Measurements from ENCODE around the gene MAML3.

DNA sequence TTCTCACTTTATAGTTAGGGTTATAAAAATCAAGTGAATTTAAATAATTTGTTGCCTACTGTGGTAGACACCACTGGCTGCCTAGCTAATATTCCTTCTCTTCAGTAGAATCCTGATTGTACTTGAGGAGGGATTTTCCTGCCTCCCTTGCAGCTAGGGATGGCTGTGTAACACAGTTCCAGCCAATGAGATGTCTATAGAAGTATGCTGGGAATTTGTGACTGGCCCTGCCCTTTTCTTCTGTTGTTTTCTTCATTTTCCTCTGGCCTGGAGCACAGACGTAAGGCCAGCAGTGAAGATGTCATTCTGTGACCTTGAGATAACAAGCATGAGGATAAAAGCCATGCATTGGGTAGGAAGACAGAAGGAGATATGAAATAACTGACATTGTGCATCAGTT lies 343.3 kb downstream of the MAML3 start:
- TF ChIP-seq, protein P1, sequence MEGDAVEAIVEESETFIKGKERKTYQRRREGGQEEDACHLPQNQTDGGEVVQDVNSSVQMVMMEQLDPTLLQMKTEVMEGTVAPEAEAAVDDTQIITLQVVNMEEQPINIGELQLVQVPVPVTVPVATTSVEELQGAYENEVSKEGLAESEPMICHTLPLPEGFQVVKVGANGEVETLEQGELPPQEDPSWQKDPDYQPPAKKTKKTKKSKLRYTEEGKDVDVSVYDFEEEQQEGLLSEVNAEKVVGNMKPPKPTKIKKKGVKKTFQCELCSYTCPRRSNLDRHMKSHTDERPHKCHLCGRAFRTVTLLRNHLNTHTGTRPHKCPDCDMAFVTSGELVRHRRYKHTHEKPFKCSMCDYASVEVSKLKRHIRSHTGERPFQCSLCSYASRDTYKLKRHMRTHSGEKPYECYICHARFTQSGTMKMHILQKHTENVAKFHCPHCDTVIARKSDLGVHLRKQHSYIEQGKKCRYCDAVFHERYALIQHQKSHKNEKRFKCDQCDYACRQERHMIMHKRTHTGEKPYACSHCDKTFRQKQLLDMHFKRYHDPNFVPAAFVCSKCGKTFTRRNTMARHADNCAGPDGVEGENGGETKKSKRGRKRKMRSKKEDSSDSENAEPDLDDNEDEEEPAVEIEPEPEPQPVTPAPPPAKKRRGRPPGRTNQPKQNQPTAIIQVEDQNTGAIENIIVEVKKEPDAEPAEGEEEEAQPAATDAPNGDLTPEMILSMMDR (IDR thresholded peaks at IDR 0.05; ENCODE audit: insufficient read depth, low read length), result no peak
- TF ChIP-seq, protein P2, sequence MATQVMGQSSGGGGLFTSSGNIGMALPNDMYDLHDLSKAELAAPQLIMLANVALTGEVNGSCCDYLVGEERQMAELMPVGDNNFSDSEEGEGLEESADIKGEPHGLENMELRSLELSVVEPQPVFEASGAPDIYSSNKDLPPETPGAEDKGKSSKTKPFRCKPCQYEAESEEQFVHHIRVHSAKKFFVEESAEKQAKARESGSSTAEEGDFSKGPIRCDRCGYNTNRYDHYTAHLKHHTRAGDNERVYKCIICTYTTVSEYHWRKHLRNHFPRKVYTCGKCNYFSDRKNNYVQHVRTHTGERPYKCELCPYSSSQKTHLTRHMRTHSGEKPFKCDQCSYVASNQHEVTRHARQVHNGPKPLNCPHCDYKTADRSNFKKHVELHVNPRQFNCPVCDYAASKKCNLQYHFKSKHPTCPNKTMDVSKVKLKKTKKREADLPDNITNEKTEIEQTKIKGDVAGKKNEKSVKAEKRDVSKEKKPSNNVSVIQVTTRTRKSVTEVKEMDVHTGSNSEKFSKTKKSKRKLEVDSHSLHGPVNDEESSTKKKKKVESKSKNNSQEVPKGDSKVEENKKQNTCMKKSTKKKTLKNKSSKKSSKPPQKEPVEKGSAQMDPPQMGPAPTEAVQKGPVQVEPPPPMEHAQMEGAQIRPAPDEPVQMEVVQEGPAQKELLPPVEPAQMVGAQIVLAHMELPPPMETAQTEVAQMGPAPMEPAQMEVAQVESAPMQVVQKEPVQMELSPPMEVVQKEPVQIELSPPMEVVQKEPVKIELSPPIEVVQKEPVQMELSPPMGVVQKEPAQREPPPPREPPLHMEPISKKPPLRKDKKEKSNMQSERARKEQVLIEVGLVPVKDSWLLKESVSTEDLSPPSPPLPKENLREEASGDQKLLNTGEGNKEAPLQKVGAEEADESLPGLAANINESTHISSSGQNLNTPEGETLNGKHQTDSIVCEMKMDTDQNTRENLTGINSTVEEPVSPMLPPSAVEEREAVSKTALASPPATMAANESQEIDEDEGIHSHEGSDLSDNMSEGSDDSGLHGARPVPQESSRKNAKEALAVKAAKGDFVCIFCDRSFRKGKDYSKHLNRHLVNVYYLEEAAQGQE (IDR thresholded peaks at IDR 0.05; ENCODE audit: insufficient replicate concordance, low read depth), result no peak
- TF ChIP-seq GABPA (IDR thresholded peaks at IDR 0.05; ENCODE audit: low read depth), result no peak
- no peak for TF ChIP-seq SPI1 (IDR thresholded peaks at IDR 0.05; ENCODE audit: borderline replicate concordance, low read depth)

All from HL-60 (cell line).